HG02571 (cell line): ENCODE data around the gene SF3B3.

Experiments used
- ATAC-seq: cut with Tn5 transposase; IDR thresholded peaks from one replicate; pipeline ENCODE4 v1.9.1; 2021; ENCODE audit warnings: mild to moderate bottlenecking, moderate library complexity; ENCODE audit not compliant: unreplicated experiment

SF3B3 gene

GRCh38 chr16:70563636-70564035 is 40.0 kb downstream of the SF3B3 start:
- no peak for ATAC-seq

GRCh38 chr16:70565053-70565452 is 41.4 kb downstream of the SF3B3 start:
- no peak for ATAC-seq

GRCh38 chr16:70568601-70569237 is 45.1 kb downstream of the SF3B3 start:
- no peak for ATAC-seq

GRCh38 chr16:70569752-70570151 is 46.1 kb downstream of the SF3B3 start:
- ATAC-seq: no peak

- no peak for ATAC-seq
Measured at GRCh38 chr16:70570967-70571570, 47.5 kb downstream of the SF3B3 start.

- ATAC-seq: no peak
Measured at GRCh38 chr16:70571623-70572022, 48.0 kb downstream of the SF3B3 start.

- ATAC-seq: no peak
Measured at GRCh38 chr16:70572050-70572925, 48.7 kb downstream of the SF3B3 start.

GRCh38 chr16:70572926-70573270 is 49.3 kb downstream of the SF3B3 start:
- ATAC-seq: no peak

- no peak for ATAC-seq
Measured at GRCh38 chr16:70573451-70574121, 50.0 kb downstream of the SF3B3 start.

- no peak for ATAC-seq
Measured at GRCh38 chr16:70574595-70575271, 51.1 kb downstream of the SF3B3 start.

- no peak for ATAC-seq
Measured at GRCh38 chr16:70575376-70575775, 51.8 kb downstream of the SF3B3 start.

GRCh38 chr16:70576431-70577255 is 53.0 kb downstream of the SF3B3 start:
- ATAC-seq: peak; percentile 63

GRCh38 chr16:70577256-70577698 is 53.7 kb downstream of the SF3B3 start:
- no peak for ATAC-seq

GRCh38 chr16:70578035-70578434 is 54.4 kb downstream of the SF3B3 start:
- no peak for ATAC-seq

- no peak for ATAC-seq
Measured at GRCh38 chr16:70579248-70579647, 55.6 kb downstream of the SF3B3 start.

- ATAC-seq: no peak
Measured at GRCh38 chr16:70579648-70580630, 56.3 kb downstream of the SF3B3 start.

- no peak for ATAC-seq
Measured at GRCh38 chr16:70582280-70582978, 58.8 kb downstream of the SF3B3 start.

- no peak for ATAC-seq
Measured at GRCh38 chr16:70586731-70587130, 63.1 kb downstream of the SF3B3 start.
